Measurements from ENCODE around the gene ARHGAP42. TPM values are rescaled to one million over a fixed set of nuclear protein-coding genes. Genes with fewer than 3 reads are reported as not detected.

The ARHGAP42 gene
- total RNA-seq, 1 donor from 2014 or later: 0.10 TPM

- no peak for DNase-seq (ENCODE audit: low spot score)
- Mint-ChIP-seq H3K4me1 (ENCODE audit: low read depth) (no peaks in the 10 kb centered on the region), H3K36me3 (ENCODE audit: low read depth) (no peaks in the 10 kb centered on the region), H3K27ac (no peak overlapping the region), H3K27me3 (ENCODE audit: insufficient read depth) (no peaks in the 10 kb centered on the region), H3K4me3 (no peak overlapping the region), H3K9me3 (no peaks in the 10 kb centered on the region)
- intact Hi-C loops (cut with micrococcal nuclease): no loop called here
Observed at GRCh38 chr11:100788561-100789295, 101.6 kb downstream of the ARHGAP42 start.

- H3K36me3 Mint-ChIP-seq (ENCODE audit: low read depth): no peaks in the 10 kb centered on the region
- H3K27ac Mint-ChIP-seq: no peak overlapping the region
- no peaks in the 10 kb centered on the region for H3K9me3 Mint-ChIP-seq
- intact Hi-C loops (cut with micrococcal nuclease): no loop called here
- H3K4me1 Mint-ChIP-seq (ENCODE audit: low read depth): no peaks in the 10 kb centered on the region
- no peak for DNase-seq (ENCODE audit: low spot score)
- H3K4me3 Mint-ChIP-seq: no peak overlapping the region
- H3K27me3 Mint-ChIP-seq (ENCODE audit: insufficient read depth): no peaks in the 10 kb centered on the region
Observed at GRCh38 chr11:100789500-100789899, 102.4 kb downstream of the ARHGAP42 start.

GRCh38 chr11:100790073-100790472, 103.0 kb downstream of the ARHGAP42 start:
- Mint-ChIP-seq H3K4me3 (no peak overlapping the region), H3K4me1 (ENCODE audit: low read depth) (no peaks in the 10 kb centered on the region), H3K9me3 (no peaks in the 10 kb centered on the region), H3K27me3 (ENCODE audit: insufficient read depth) (no peaks in the 10 kb centered on the region), H3K36me3 (ENCODE audit: low read depth) (no peaks in the 10 kb centered on the region), H3K27ac (no peak overlapping the region)
- intact Hi-C loops (cut with micrococcal nuclease): no loop called here
- DNase-seq (ENCODE audit: low spot score): no peak

- DNase-seq (ENCODE audit: low spot score): no peak
- intact Hi-C loops (cut with micrococcal nuclease): no loop called here
- H3K27me3 Mint-ChIP-seq (ENCODE audit: insufficient read depth): no peaks in the 10 kb centered on the region
- no peak overlapping the region for H3K27ac Mint-ChIP-seq
- no peaks in the 10 kb centered on the region for H3K9me3 Mint-ChIP-seq
- no peaks in the 10 kb centered on the region for H3K4me1 Mint-ChIP-seq (ENCODE audit: low read depth)
- H3K4me3 Mint-ChIP-seq: no peak overlapping the region
- H3K36me3 Mint-ChIP-seq (ENCODE audit: low read depth): no peaks in the 10 kb centered on the region
Observed at GRCh38 chr11:100791103-100791502, 104.0 kb downstream of the ARHGAP42 start.

GRCh38 chr11:100791860-100792259, 104.8 kb downstream of the ARHGAP42 start:
- no peak for DNase-seq (ENCODE audit: low spot score)
- H3K4me3 Mint-ChIP-seq: no peak overlapping the region
- H3K4me1 Mint-ChIP-seq (ENCODE audit: low read depth): no peaks in the 10 kb centered on the region
- no peaks in the 10 kb centered on the region for H3K9me3 Mint-ChIP-seq
- no peak overlapping the region for H3K27ac Mint-ChIP-seq
- H3K27me3 Mint-ChIP-seq (ENCODE audit: insufficient read depth): no peaks in the 10 kb centered on the region
- H3K36me3 Mint-ChIP-seq (ENCODE audit: low read depth): no peaks in the 10 kb centered on the region
- intact Hi-C loops (cut with micrococcal nuclease): no loop called here

DNA sequence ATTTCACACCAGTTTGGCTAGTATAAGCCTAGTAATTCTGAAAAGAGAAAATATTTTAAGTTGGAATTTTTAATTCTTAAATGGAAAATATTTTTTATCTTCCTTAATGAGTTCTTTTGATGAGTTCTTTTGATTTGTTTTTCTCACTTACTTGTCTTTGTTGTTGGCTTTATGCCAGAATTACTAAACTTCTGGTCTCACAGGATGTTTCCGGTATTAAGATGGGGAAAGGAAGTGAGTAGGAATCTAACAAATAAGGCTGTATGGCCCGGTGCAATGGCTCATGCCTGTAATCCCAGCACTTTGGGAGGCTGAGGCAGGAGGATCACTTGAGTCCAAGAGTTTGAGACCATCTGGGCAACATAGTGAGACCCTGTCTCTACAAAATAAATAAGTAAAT, 106.4 kb downstream of the ARHGAP42 start:
- no peak overlapping the region for H3K4me3 Mint-ChIP-seq
- H3K27ac Mint-ChIP-seq: no peak overlapping the region
- no peaks in the 10 kb centered on the region for H3K9me3 Mint-ChIP-seq
- H3K36me3 Mint-ChIP-seq (ENCODE audit: low read depth): no peaks in the 10 kb centered on the region
- no peaks in the 10 kb centered on the region for H3K4me1 Mint-ChIP-seq (ENCODE audit: low read depth)
- no peaks in the 10 kb centered on the region for H3K27me3 Mint-ChIP-seq (ENCODE audit: insufficient read depth)
- intact Hi-C loops (cut with micrococcal nuclease): no loop called here
- DNase-seq (ENCODE audit: low spot score): no peak

DNA sequence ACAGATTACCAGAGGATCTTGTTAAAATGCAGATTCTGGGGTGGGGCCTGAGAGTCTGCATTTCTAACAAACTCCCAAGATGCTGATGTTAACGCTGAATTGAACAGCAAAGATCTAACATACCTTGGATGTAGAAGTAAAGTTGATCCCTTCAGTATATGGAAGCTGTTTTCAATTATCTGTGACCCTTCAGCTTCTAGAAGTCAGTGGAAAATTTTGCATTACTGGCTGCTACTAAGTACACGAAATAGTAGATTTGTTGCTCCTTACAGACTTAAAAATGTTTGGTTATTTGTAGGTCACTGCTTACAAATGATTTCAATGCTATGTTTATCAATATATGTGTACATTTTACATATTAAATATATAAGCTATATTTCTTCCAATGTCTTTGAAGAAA, 107.4 kb downstream of the ARHGAP42 start:
- intact Hi-C loops (cut with micrococcal nuclease): no loop called here
- no peaks in the 10 kb centered on the region for H3K36me3 Mint-ChIP-seq (ENCODE audit: low read depth)
- H3K4me3 Mint-ChIP-seq: no peak overlapping the region
- no peaks in the 10 kb centered on the region for H3K9me3 Mint-ChIP-seq
- H3K27ac Mint-ChIP-seq: no peak overlapping the region
- no peak for DNase-seq (ENCODE audit: low spot score)
- H3K4me1 Mint-ChIP-seq (ENCODE audit: low read depth): no peaks in the 10 kb centered on the region
- no peaks in the 10 kb centered on the region for H3K27me3 Mint-ChIP-seq (ENCODE audit: insufficient read depth)

GRCh38 chr11:100799445-100799844, 112.4 kb downstream of the ARHGAP42 start:
- intact Hi-C loops (cut with micrococcal nuclease): no loop called here
- H3K36me3 Mint-ChIP-seq (ENCODE audit: low read depth): no peaks in the 10 kb centered on the region
- H3K9me3 Mint-ChIP-seq: no peaks in the 10 kb centered on the region
- H3K27ac Mint-ChIP-seq: no peak overlapping the region
- no peak for DNase-seq (ENCODE audit: low spot score)
- no peak overlapping the region for H3K4me3 Mint-ChIP-seq
- no peaks in the 10 kb centered on the region for H3K27me3 Mint-ChIP-seq (ENCODE audit: insufficient read depth)
- H3K4me1 Mint-ChIP-seq (ENCODE audit: low read depth): no peaks in the 10 kb centered on the region

DNA sequence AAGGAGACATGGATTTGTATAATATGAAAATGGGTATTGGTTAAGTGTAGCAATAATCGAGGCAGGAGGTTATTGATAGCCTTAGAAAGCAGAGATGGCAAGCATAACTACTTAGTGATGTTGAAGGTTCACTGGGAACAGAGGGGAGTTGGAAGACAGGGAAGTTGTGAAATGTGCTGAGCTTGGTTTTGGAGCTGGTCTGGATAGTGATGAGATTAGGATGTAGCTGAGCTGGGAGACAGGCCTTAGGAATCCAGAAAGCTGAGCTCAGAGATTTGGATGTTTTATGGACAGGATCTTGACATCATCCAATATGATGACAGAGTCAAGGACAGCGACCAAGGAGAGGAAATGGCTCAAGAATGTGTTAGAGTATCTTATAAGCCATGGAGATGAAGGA, 113.1 kb downstream of the ARHGAP42 start:
- Mint-ChIP-seq H3K27me3 (ENCODE audit: insufficient read depth) (no peaks in the 10 kb centered on the region), H3K4me1 (ENCODE audit: low read depth) (no peaks in the 10 kb centered on the region), H3K9me3 (no peaks in the 10 kb centered on the region), H3K36me3 (ENCODE audit: low read depth) (no peaks in the 10 kb centered on the region), H3K4me3 (no peak overlapping the region), H3K27ac (no peak overlapping the region)
- DNase-seq (ENCODE audit: low spot score): no peak
- intact Hi-C loops (cut with micrococcal nuclease): no loop called here

DNA sequence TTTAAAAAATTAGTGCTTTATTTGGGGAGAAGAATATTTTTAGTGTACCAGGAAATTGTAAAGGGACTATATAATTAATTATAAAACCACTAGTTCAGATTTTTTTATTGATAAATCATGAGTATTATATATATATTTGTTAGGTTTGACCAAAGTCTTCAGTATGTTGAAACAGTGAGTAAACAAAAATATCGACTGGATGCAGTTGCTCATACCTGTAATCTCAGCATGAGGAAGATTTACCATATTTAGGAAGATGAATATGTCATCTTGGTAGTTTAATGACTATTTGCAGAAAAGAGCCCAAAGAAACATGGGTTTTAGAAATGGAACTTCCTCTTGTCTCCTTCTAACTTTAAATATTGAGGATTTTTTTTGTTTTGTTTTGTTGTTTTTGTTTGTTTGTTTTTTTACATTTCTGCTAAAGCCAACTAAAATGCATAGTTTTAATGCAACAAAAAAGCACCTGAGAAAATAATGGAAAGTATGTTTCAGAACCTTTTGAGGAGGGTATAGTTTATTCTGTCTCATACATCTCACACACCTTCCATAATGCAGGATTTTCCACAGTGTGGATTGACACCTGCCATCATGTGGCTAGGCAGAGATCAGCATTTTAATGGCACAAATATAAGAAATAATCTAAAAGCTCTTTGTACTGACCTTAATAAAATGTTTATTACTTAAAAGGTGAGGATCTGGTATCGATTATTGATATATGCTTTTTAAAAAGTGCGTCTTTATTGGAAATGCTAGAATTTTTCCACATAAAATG, 114.3 kb downstream of the ARHGAP42 start:
- DNase-seq (ENCODE audit: low spot score): no peak
- Mint-ChIP-seq H3K4me1 (ENCODE audit: low read depth) (no peaks in the 10 kb centered on the region), H3K27ac (no peak overlapping the region), H3K27me3 (ENCODE audit: insufficient read depth) (no peaks in the 10 kb centered on the region), H3K4me3 (no peak overlapping the region), H3K9me3 (no peaks in the 10 kb centered on the region), H3K36me3 (ENCODE audit: low read depth) (no peaks in the 10 kb centered on the region)
- intact Hi-C loops (cut with micrococcal nuclease): no loop called here

- no peaks in the 10 kb centered on the region for H3K4me1 Mint-ChIP-seq (ENCODE audit: low read depth)
- H3K9me3 Mint-ChIP-seq: peaks cover 5% of the 10 kb centered on the region
- H3K27me3 Mint-ChIP-seq (ENCODE audit: insufficient read depth): no peaks in the 10 kb centered on the region
- H3K36me3 Mint-ChIP-seq (ENCODE audit: low read depth): no peaks in the 10 kb centered on the region
- intact Hi-C loops (cut with micrococcal nuclease): no loop called here
- H3K4me3 Mint-ChIP-seq: no peak overlapping the region
- H3K27ac Mint-ChIP-seq: no peak overlapping the region
- no peak for DNase-seq (ENCODE audit: low spot score)
Observed at GRCh38 chr11:100805506-100806199, 118.6 kb downstream of the ARHGAP42 start.

- DNase-seq (ENCODE audit: low spot score): no peak
- peaks cover 5% of the 10 kb centered on the region for H3K9me3 Mint-ChIP-seq
- intact Hi-C loops (cut with micrococcal nuclease): no loop called here
- H3K36me3 Mint-ChIP-seq (ENCODE audit: low read depth): no peaks in the 10 kb centered on the region
- no peak overlapping the region for H3K27ac Mint-ChIP-seq
- H3K4me1 Mint-ChIP-seq (ENCODE audit: low read depth): no peaks in the 10 kb centered on the region
- H3K27me3 Mint-ChIP-seq (ENCODE audit: insufficient read depth): no peaks in the 10 kb centered on the region
- no peak overlapping the region for H3K4me3 Mint-ChIP-seq
Observed at GRCh38 chr11:100806296-100806695, 119.2 kb downstream of the ARHGAP42 start.

DNA sequence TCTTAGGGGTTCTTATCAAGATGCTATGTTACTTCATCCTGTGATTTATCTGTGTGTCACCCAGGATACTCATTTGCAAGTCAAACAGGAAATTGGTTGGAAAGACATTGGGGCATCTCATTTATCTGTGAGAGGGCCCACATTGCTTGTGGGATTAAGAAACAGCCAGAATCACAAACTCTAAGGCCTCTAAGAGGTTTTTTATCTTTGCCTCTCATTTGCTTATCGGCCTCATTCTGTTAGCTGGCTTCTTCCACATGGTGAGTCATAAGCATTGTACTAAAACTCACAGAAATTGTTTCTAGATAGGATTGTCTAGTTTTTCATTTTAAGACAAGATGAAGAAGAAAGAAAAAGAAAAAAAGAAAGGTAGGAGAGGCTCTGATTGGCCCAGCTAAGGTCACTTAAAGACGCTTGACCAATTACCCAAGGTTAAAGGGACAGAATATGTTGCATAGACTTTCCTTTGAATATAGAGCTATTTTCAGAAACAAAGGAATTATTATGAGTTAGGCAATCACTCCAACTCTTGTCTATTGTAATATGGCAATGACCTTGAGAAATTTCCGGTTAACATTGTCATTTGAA, 121.9 kb downstream of the ARHGAP42 start:
- no peaks in the 10 kb centered on the region for H3K4me1 Mint-ChIP-seq (ENCODE audit: low read depth)
- no peak overlapping the region for H3K27ac Mint-ChIP-seq
- DNase-seq (ENCODE audit: low spot score): no peak
- no peaks in the 10 kb centered on the region for H3K27me3 Mint-ChIP-seq (ENCODE audit: insufficient read depth)
- H3K4me3 Mint-ChIP-seq: no peak overlapping the region
- H3K9me3 Mint-ChIP-seq: peaks cover 5% of the 10 kb centered on the region
- H3K36me3 Mint-ChIP-seq (ENCODE audit: low read depth): no peaks in the 10 kb centered on the region
- intact Hi-C loops (cut with micrococcal nuclease): no loop called here
